Activated gamma-delta T cell (primary cell): ENCODE measurements around the gene ANKH.

Experiments used
- DNase-seq: peaks from one replicate; lab custom pipeline; 2025; lab: John Stamatoyannopoulos, UW

The ANKH gene

GRCh38 chr5:14664270-14665100 lies 207.1 kb downstream of the ANKH start, which contains the start of gene OTULIN:
TSS of gene OTULIN (plus strand) at chr5:14664718. CDS start at chr5:14664826, 108 bp downstream.
- DNase-seq, result peak; percentile 88

GRCh38 chr5:14663734-14664269 lies 207.8 kb downstream of the ANKH start:
- DNase-seq, result peak; percentile 10

- DNase-seq, result no peak
These were observed 208.8 kb downstream of the ANKH start for GRCh38 chr5:14662721-14663260.

GRCh38 chr5:14660833-14661232 lies 210.7 kb downstream of the ANKH start:
- DNase-seq, result no peak

- DNase-seq, result no peak
These were observed 211.6 kb downstream of the ANKH start for GRCh38 chr5:14659821-14660607.

GRCh38 chr5:14656898-14657297 lies 214.7 kb downstream of the ANKH start:
- no peak for DNase-seq

GRCh38 chr5:14655146-14655741 lies 216.3 kb downstream of the ANKH start:
- DNase-seq, result no peak
